ENCODE data around the gene PDS5A. TPM values are rescaled to one million over a fixed set of nuclear protein-coding genes. Genes with fewer than 3 reads are reported as not detected.
A peak's percentile ranks its signal among the peaks of the same experiment; 100 is the strongest.
"Not testable (repeated sequence)": the region's sequence is repeated elsewhere in the genome, so short reads cannot be mapped to it uniquely, and the experiment has no call there.

Gene PDS5A
- total RNA-seq, 2 experiments from 2014 or later = 97.8 to 99.6 TPM

GRCh38 chr4:39883646-39884045 lies 94.1 kb downstream of the PDS5A start:
- peaks cover 66% of the 10 kb centered on the region for H3K36me3 Mint-ChIP-seq (ENCODE audit: low read depth)
- no peaks in the 10 kb centered on the region for H3K9me3 Mint-ChIP-seq
- no peaks in the 10 kb centered on the region for H3K27me3 Mint-ChIP-seq
- DNase-seq = no peak
- POLR2A ChIA-PET = interaction anchor here (1.9 kb wide), 1 partner anchor 9 kb away, joined by 4 read pairs; no protein-coding TSS in a partner anchor
- CTCF ChIA-PET = interaction anchor here (0.6 kb wide), 1 partner anchor 12 kb away, joined by 3 read pairs; no protein-coding TSS in a partner anchor
- no peak overlapping the region for H3K4me3 Mint-ChIP-seq
- H3K4me1 Mint-ChIP-seq = peaks cover 4% of the 10 kb centered on the region
- no peak overlapping the region for H3K27ac Mint-ChIP-seq

DNA sequence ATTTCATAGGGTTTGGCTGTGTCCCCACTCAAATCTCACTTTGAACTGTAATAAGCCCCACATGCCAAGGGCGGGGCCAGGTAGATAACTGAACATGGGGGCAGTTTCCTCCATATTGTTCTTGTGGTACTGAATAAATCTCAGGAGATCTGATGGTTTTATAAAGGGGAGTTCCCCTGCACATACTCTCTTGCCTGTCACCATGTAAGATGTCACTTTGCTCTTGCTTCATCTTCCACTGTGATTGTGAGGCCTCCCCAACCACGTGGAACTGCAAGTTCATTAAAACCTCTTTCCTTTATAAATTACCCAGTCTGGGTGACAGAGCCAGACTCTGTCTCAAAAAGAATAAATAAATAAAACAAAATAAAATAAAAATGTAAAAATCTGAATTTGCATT lies 95.9 kb downstream of the PDS5A start:
- Mint-ChIP-seq H3K4me1 (peaks cover 4% of the 10 kb centered on the region), H3K4me3 (no peak overlapping the region), H3K36me3 (ENCODE audit: low read depth) (peaks cover 52% of the 10 kb centered on the region), H3K27ac (no peak overlapping the region), H3K9me3 (no peaks in the 10 kb centered on the region), H3K27me3 (no peaks in the 10 kb centered on the region)
- no peak for DNase-seq
- ChIA-PET CTCF (no interaction called here), POLR2A (interaction anchor here (1.9 kb wide), 1 partner anchor 7 kb away, joined by 4 read pairs; no protein-coding TSS in a partner anchor)

DNA sequence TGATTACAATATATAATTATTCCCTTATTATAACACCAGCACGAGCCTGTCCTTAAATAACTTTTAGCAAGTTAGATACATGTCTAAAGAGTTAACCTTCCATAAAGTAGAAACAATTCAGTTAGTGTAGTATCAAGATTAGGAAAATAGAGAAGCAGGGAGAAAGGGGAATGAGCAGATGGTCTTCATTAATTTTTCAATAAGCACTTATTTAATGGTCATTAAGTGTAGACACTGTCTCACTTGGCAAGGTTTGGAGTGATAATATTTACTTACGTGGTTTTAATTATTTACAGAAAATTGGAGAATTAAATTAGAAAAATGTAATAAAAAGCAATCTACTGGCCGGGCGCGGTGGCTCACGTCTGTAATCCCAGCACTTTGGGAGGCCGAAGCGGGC lies 99.7 kb downstream of the PDS5A start:
- no peak for DNase-seq
- H3K9me3 Mint-ChIP-seq = no peaks in the 10 kb centered on the region
- peaks cover 20% of the 10 kb centered on the region for H3K4me1 Mint-ChIP-seq
- H3K27me3 Mint-ChIP-seq = no peaks in the 10 kb centered on the region
- CTCF ChIA-PET = no interaction called here
- H3K4me3 Mint-ChIP-seq = no peak overlapping the region
- H3K36me3 Mint-ChIP-seq (ENCODE audit: low read depth) = peaks cover 41% of the 10 kb centered on the region
- H3K27ac Mint-ChIP-seq = no peak overlapping the region
- POLR2A ChIA-PET = no interaction called here

DNA sequence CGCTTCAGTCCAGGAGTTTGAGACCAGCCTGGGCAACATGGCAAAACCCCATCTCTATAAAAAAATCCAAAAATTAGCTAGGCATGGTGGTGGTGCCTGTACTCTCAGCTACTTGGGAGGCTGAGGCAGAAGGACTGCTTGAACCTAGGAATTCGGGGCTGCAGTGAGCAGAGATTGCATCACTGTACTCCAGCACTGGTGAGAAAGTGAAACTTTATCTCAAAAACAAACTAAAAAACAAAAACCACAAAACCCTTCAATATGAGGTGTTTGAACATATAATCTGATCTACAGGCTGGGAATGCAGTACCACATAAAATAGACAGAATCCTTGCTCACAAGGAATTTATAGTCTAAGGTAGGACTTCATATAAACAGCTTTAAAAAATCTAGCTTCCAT lies 103.9 kb downstream of the PDS5A start:
- H3K9me3 Mint-ChIP-seq = no peaks in the 10 kb centered on the region
- H3K4me3 Mint-ChIP-seq = no peak overlapping the region
- CTCF ChIA-PET = interaction anchor here (0.6 kb wide), 2 partner anchors 15 to 179 kb away, joined by 3 read pairs; no protein-coding TSS in a partner anchor
- peak; percentile 18 for DNase-seq
- peak overlapping the region; percentile 3 for H3K27ac Mint-ChIP-seq
- no peaks in the 10 kb centered on the region for H3K27me3 Mint-ChIP-seq
- peaks cover 47% of the 10 kb centered on the region for H3K36me3 Mint-ChIP-seq (ENCODE audit: low read depth)
- H3K4me1 Mint-ChIP-seq = peaks cover 19% of the 10 kb centered on the region
- POLR2A ChIA-PET = interaction anchor here (1.6 kb wide), 1 partner anchor 9 kb away, joined by 4 read pairs; no protein-coding TSS in a partner anchor

DNA sequence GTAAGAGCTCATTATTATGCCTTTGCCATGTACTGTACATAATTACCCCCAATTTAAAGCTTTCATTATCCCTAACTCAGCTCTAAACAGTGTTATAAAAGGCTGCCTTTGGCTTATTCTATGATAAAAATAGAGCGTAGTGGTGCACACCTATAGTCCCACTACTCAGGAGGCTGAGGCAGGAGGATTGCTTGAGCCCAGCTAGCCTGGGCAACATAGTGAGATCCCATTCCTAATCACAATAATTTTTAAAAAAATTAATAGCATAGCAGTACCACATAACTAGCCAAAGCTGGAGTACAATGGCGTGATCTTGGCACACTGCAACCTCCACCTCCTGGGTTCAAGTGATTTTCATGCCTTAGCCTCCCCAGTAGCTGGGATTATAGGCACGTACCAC lies 112.4 kb downstream of the PDS5A start:
- ChIA-PET CTCF (interaction anchor here (0.6 kb wide), 1 partner anchor 93 kb away, joined by 3 read pairs; no protein-coding TSS in a partner anchor), POLR2A (no interaction called here)
- H3K27ac Mint-ChIP-seq = no peak overlapping the region
- H3K4me3 Mint-ChIP-seq = no peak overlapping the region
- H3K36me3 Mint-ChIP-seq (ENCODE audit: low read depth) = peaks cover 54% of the 10 kb centered on the region
- H3K4me1 Mint-ChIP-seq = peaks cover 8% of the 10 kb centered on the region
- H3K9me3 Mint-ChIP-seq = no peaks in the 10 kb centered on the region
- no peak for DNase-seq
- no peaks in the 10 kb centered on the region for H3K27me3 Mint-ChIP-seq

DNA sequence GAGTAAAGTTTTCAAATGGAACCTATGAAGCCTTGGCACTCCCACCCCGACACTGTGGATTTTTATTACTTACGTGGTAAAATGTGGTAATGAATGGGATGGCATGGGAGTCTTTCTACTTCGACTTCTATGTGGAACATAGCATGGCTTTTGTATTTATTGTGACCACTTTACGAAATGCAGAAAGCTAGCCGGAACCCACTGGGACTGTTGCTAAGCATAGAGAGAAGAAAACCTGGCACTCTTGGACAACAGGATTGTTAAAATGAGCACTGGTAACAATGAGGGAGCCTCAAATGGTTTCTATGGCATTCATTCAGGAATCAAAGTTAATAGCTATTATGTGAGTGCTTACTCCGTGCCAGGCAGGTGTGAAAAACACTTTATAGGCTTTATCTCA lies 113.3 kb downstream of the PDS5A start:
- peaks cover 55% of the 10 kb centered on the region for H3K36me3 Mint-ChIP-seq (ENCODE audit: low read depth)
- CTCF ChIA-PET = no interaction called here
- H3K9me3 Mint-ChIP-seq = no peaks in the 10 kb centered on the region
- no peak overlapping the region for H3K27ac Mint-ChIP-seq
- DNase-seq = no peak
- POLR2A ChIA-PET = no interaction called here
- no peak overlapping the region for H3K4me3 Mint-ChIP-seq
- peaks cover 7% of the 10 kb centered on the region for H3K4me1 Mint-ChIP-seq
- no peaks in the 10 kb centered on the region for H3K27me3 Mint-ChIP-seq

GRCh38 chr4:39860804-39861203 lies 116.9 kb downstream of the PDS5A start:
- Mint-ChIP-seq H3K27ac (no peak overlapping the region), H3K4me3 (no peak overlapping the region), H3K36me3 (ENCODE audit: low read depth) (peaks cover 69% of the 10 kb centered on the region), H3K9me3 (peaks cover 5% of the 10 kb centered on the region), H3K27me3 (no peaks in the 10 kb centered on the region), H3K4me1 (peaks cover 6% of the 10 kb centered on the region)
- no peak for DNase-seq
- POLR2A ChIA-PET = no interaction called here
- CTCF ChIA-PET = interaction anchor here (0.6 kb wide), 1 partner anchor 1015 kb away, joined by 3 read pairs; no protein-coding TSS in a partner anchor

DNA sequence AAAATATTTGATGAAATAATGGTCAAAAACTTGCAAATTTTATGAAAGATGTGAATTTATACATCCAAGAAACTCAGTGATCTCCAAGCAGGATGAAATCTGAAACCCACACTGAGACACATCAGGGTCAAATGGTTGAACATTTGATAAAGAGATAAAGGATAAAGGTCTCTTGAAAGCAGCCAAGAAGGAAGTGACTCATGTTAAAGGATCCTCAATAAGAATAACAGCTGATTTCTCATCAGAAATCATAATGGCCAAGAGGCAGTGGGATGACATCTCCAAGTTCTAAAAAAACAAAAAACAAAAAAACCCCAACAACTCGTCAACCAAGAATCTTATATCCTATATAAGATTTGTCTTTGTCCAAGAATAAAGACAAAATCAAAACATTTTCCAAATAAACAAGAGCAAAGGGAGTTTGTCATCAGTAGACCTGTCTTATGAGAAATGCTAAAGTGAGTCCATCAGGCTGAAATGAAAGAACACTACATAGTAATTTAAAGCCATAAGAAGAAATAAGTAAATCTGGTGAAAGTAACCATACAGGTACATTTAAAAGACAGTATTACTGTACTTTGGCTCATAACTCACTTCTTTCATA lies 121.7 kb downstream of the PDS5A start:
- H3K4me3 Mint-ChIP-seq = no peak overlapping the region
- ChIA-PET POLR2A (no interaction called here), CTCF (no interaction called here)
- H3K9me3 Mint-ChIP-seq = peaks cover 13% of the 10 kb centered on the region
- peaks cover 14% of the 10 kb centered on the region for H3K4me1 Mint-ChIP-seq
- peaks cover 80% of the 10 kb centered on the region for H3K36me3 Mint-ChIP-seq (ENCODE audit: low read depth)
- H3K27ac Mint-ChIP-seq = no peak overlapping the region
- no peak for DNase-seq
- H3K27me3 Mint-ChIP-seq = no peaks in the 10 kb centered on the region

DNA sequence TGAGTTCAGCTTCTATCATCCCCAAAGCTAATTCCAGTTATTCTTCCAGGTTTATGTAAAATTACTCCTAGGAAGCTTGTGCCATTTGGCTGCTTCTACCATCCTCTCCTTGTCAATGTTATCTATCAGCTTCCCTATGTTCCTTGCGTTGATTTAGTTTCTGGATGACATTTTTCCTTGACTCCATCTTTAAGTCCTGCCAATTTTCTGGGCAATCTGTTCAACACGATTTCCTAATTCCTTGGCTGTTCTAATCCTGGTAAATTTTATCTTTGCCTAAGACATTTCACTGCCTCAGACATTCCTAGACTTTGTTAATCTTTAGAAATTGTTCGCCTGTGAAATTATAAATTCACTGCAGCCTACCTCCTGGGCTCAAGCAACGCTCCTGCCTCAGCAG lies 125.1 kb downstream of the PDS5A start:
- no peak for DNase-seq
- H3K4me3 Mint-ChIP-seq = no peak overlapping the region
- H3K27me3 Mint-ChIP-seq = no peaks in the 10 kb centered on the region
- POLR2A ChIA-PET = no interaction called here
- peaks cover 14% of the 10 kb centered on the region for H3K4me1 Mint-ChIP-seq
- CTCF ChIA-PET = interaction anchor here (0.5 kb wide), 1 partner anchor 128 kb away, joined by 3 read pairs; no protein-coding TSS in a partner anchor
- H3K27ac Mint-ChIP-seq = no peak overlapping the region
- H3K36me3 Mint-ChIP-seq (ENCODE audit: low read depth) = peaks cover 62% of the 10 kb centered on the region
- peaks cover 13% of the 10 kb centered on the region for H3K9me3 Mint-ChIP-seq

DNA sequence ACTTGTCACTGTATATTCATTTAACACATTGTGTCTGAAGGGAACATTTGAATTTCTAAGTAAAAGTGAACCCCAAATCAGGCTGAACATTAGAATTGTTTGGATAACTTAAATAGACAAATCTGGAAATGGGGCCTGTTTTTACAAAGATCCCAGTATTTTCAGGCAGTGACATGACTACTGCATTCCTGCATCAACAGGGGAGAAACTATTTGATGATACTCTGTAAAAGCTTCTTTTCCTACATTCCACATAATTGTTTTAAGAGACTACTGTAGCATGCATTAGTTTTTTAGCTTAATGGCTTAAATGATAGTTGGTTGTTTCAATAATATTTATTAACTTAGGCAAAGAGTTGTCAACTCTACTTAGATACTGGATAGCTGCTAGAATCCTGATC lies 127.0 kb downstream of the PDS5A start:
- peaks cover 7% of the 10 kb centered on the region for H3K9me3 Mint-ChIP-seq
- ChIA-PET CTCF (no interaction called here), POLR2A (interaction anchor here (1.0 kb wide), 1 partner anchor 13 kb away, joined by 3 read pairs; no protein-coding TSS in a partner anchor)
- H3K4me1 Mint-ChIP-seq = peaks cover 7% of the 10 kb centered on the region
- no peak overlapping the region for H3K4me3 Mint-ChIP-seq
- H3K27ac Mint-ChIP-seq = no peak overlapping the region
- H3K27me3 Mint-ChIP-seq = no peaks in the 10 kb centered on the region
- peaks cover 48% of the 10 kb centered on the region for H3K36me3 Mint-ChIP-seq (ENCODE audit: low read depth)
- DNase-seq = no peak

DNA sequence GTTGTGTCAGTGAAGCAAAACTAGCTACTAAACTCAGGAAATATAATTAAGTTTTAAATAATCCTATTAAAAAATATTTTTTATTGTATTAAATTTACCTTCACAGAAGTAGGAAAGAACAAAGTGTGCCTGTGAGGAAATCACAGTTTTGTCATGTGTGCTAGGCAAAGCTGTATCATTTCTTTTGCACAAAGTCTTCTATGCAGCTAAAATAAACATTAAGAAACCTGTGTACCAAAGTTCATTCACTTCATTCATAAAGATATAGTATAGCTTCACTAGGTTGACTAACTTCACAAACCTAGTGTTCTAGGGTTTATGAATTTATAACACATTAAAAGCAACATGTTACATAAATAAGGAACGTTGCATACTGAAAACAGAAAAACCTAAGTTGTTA lies 131.0 kb downstream of the PDS5A start:
- CTCF ChIA-PET = interaction anchor here (0.7 kb wide), 1 partner anchor 148 kb away, joined by 3 read pairs; no protein-coding TSS in a partner anchor
- POLR2A ChIA-PET = no interaction called here
- H3K4me1 Mint-ChIP-seq = no peaks in the 10 kb centered on the region
- no peak overlapping the region for H3K27ac Mint-ChIP-seq
- DNase-seq = no peak
- no peaks in the 10 kb centered on the region for H3K9me3 Mint-ChIP-seq
- no peak overlapping the region for H3K4me3 Mint-ChIP-seq
- H3K27me3 Mint-ChIP-seq = no peaks in the 10 kb centered on the region
- H3K36me3 Mint-ChIP-seq (ENCODE audit: low read depth) = peaks cover 31% of the 10 kb centered on the region

DNA sequence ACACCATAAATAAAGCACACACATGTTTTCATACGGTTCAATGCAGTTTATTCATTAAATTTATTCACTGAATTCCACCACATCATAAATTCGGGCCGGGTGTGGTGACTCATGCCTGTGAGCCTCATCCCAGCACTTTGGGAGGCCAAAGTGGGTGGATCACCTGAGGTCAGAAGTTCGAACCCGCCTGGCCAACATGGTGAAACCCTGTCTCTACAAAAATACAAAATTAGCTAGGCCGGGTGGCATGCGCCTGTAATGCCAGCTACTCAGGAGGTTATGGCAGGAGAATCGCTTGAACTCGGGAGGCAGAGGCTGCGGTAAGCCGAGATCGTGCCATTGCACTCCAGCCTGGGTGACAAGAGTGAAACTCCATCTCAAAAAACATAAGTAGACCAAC lies 131.6 kb downstream of the PDS5A start:
- Mint-ChIP-seq H3K36me3 (ENCODE audit: low read depth) (peaks cover 36% of the 10 kb centered on the region), H3K9me3 (no peaks in the 10 kb centered on the region), H3K4me3 (no peak overlapping the region), H3K27me3 (no peaks in the 10 kb centered on the region), H3K27ac (no peak overlapping the region), H3K4me1 (no peaks in the 10 kb centered on the region)
- POLR2A ChIA-PET = no interaction called here
- CTCF ChIA-PET = no interaction called here
- DNase-seq = no peak

GRCh38 chr4:39841894-39842293 lies 135.8 kb downstream of the PDS5A start:
- H3K27ac Mint-ChIP-seq = no peak overlapping the region
- H3K4me1 Mint-ChIP-seq = no peaks in the 10 kb centered on the region
- H3K9me3 Mint-ChIP-seq = no peaks in the 10 kb centered on the region
- POLR2A ChIA-PET = no interaction called here
- no peak for DNase-seq
- peaks cover 57% of the 10 kb centered on the region for H3K36me3 Mint-ChIP-seq (ENCODE audit: low read depth)
- H3K4me3 Mint-ChIP-seq = no peak overlapping the region
- CTCF ChIA-PET = interaction anchor here (0.6 kb wide), 1 partner anchor 118 kb away, joined by 3 read pairs; no protein-coding TSS in a partner anchor
- H3K27me3 Mint-ChIP-seq = no peaks in the 10 kb centered on the region

DNA sequence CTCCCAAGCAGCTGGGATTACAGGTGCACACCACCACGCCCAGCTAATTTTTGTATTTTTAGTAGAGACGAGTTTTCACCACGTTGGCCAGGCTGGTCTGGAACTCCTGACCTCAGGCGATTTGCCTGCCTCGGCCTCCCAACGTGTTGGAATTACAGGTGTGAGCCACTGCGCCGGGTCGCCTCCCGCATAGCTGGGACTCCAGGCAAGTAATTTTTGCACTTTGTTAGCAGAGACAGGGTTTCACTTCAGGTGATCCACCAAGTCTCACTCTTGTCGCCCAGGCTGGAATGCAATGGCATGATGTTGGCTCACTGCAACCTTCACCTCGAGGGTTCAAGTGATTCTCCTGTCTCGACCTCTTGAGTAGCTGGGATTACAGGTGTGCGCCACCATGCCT lies 137.2 kb downstream of the PDS5A start:
- peaks cover 68% of the 10 kb centered on the region for H3K36me3 Mint-ChIP-seq (ENCODE audit: low read depth)

More for the DNA sequence above, 137.2 kb downstream of the PDS5A start:
- H3K27ac Mint-ChIP-seq, H3K27me3 Mint-ChIP-seq, H3K9me3 Mint-ChIP-seq, POLR2A ChIA-PET, DNase-seq, H3K4me3 Mint-ChIP-seq, H3K4me1 Mint-ChIP-seq, CTCF ChIA-PET: not testable (repeated sequence)
